IMR-90 (cell line): ENCODE measurements around the gene SAMD8. TPM values are rescaled to one million over a fixed set of nuclear protein-coding genes. Genes with fewer than 3 reads are reported as not detected.

ENCODE experiments used
- ATAC-seq: fragments of 200-7000 bp; cut with Tn5 transposase; 2 replicates; pipeline ENCODE4 v1.9.1; 2020; ENCODE audit warnings: low read depth, mild to moderate bottlenecking, moderate library complexity
- BruUV-seq: library from RNA; stranded (reverse); fragments of 400-500 nt; replicated peaks from 2 replicates; lab custom pipeline; 2021; lab: Mats Ljungman, UMichigan
- CTCF ChIA-PET: fragments of 300-600 bp; formaldehyde crosslinking; extraction: SDS; loops from one replicate; lab custom pipeline; 2021; ENCODE audit warnings: antibody characterized with exemption; lab: Yijun Ruan, JAX
- POLR2A ChIA-PET: fragments of 300-600 bp; sonication (Branson Sonifier 250); formaldehyde crosslinking; loops from one replicate; lab custom pipeline; 2022; ENCODE audit warnings: antibody characterized with exemption; ENCODE audit not compliant: unreplicated experiment; lab: Charles Lee
- DNase-seq: peaks from one replicate; pipeline ENCODE4 v3.0.0; 2013
- H2AFZ ChIP-seq: replicated peaks from 2 replicates; pipeline ENCODE3; 2013; ENCODE audit warnings: low read length, mild to moderate bottlenecking; ENCODE audit not compliant: poor library complexity
- H2AK5ac ChIP-seq: 2 replicates; pipeline ENCODE4 v1.6.1; 2013; ENCODE audit warnings: low read depth, low read length, inconsistent platforms
- H2AK9ac ChIP-seq: replicated peaks from 2 replicates; pipeline ENCODE3; 2013; ENCODE audit warnings: mild to moderate bottlenecking, low read depth, low read length, moderate library complexity; ENCODE audit not compliant: poor library complexity
- H2BK120ac ChIP-seq: 2 replicates; pipeline ENCODE4 v1.6.1; 2013; ENCODE audit warnings: low read depth, low read length, inconsistent platforms
- H2BK15ac ChIP-seq: 3 replicates; pipeline ENCODE4 v1.6.1; 2013; ENCODE audit warnings: low read depth, low read length, inconsistent platforms
- H2BK20ac ChIP-seq: 2 replicates; pipeline ENCODE4 v1.6.1; 2013; ENCODE audit warnings: low read depth, mild to moderate bottlenecking, inconsistent platforms, low read length, moderate library complexity
- H2BK5ac ChIP-seq: 2 replicates; pipeline ENCODE4 v1.6.1; 2013; ENCODE audit warnings: mild to moderate bottlenecking, low read depth, low read length, inconsistent platforms; ENCODE audit not compliant: poor library complexity, severe bottlenecking
- H3K14ac ChIP-seq: replicated peaks from 2 replicates; pipeline ENCODE4 v1.6.1; 2013; ENCODE audit warnings: low read depth, low read length, inconsistent platforms
- H3K18ac ChIP-seq: 2 replicates; pipeline ENCODE4 v1.6.1; 2013; ENCODE audit warnings: low read depth, low read length, control low read depth
- H3K23ac ChIP-seq: 2 replicates; pipeline ENCODE4 v1.6.1; 2013; ENCODE audit warnings: low read depth, low read length, inconsistent platforms
- H3K27ac ChIP-seq: 2 replicates; pipeline ENCODE4 v1.5.1; 2013; ENCODE audit warnings: mild to moderate bottlenecking, control low read depth, low read length; ENCODE audit not compliant: insufficient read depth
- H3K27me3 ChIP-seq: 2 replicates; pipeline ENCODE4 v1.6.1; 2013; ENCODE audit warnings: low read length; ENCODE audit not compliant: control insufficient read depth, insufficient read depth
- H3K36me3 ChIP-seq: 2 replicates; pipeline ENCODE4 v1.6.1; 2013; ENCODE audit warnings: low read length, mixed read lengths; ENCODE audit not compliant: control insufficient read depth, insufficient read depth
- H3K4ac ChIP-seq: 2 replicates; pipeline ENCODE4 v1.6.1; 2013; ENCODE audit warnings: low read depth, low read length, inconsistent platforms
- H3K4me1 ChIP-seq: 2 replicates; pipeline ENCODE4 v1.6.1; 2013; ENCODE audit warnings: low read length, mixed read lengths; ENCODE audit not compliant: control insufficient read depth, insufficient read depth
- H3K4me2 ChIP-seq: 2 replicates; pipeline ENCODE4 v1.6.1; 2013; ENCODE audit warnings: low read depth, mild to moderate bottlenecking, control low read depth, low read length, moderate library complexity
- H3K4me3 ChIP-seq: 2 replicates; pipeline ENCODE4 v1.5.1; 2013; ENCODE audit warnings: low read depth, mild to moderate bottlenecking, control low read depth, low read length, moderate library complexity; ENCODE audit not compliant: insufficient read depth
- H3K56ac ChIP-seq: 2 replicates; pipeline ENCODE4 v1.6.1; 2013; ENCODE audit warnings: low read length, inconsistent platforms; ENCODE audit not compliant: insufficient read depth; ENCODE audit errors: extremely low read depth
- H3K79me1 ChIP-seq, 2 experiments: 2 replicates each; pipeline ENCODE4 v1.6.1; 2013; ENCODE audit warnings: low read length in 2 of 2, inconsistent platforms in 1 of 2, low read depth in 1 of 2
- H3K9ac ChIP-seq: 2 replicates; pipeline ENCODE4 v1.6.1; 2013; ENCODE audit warnings: low read depth, low read length, control low read depth
- H3K9me1 ChIP-seq: 2 replicates; pipeline ENCODE4 v1.6.1; 2013; ENCODE audit warnings: low read length, inconsistent platforms; ENCODE audit not compliant: insufficient read depth
- H3K9me3 ChIP-seq: 2 replicates; pipeline ENCODE4 v1.6.1; 2013; ENCODE audit warnings: low read length; ENCODE audit not compliant: control insufficient read depth, insufficient read depth
- H4K20me1 ChIP-seq: 2 replicates; pipeline ENCODE4 v1.6.1; 2013; ENCODE audit warnings: low read length, inconsistent platforms; ENCODE audit not compliant: insufficient read depth
- H4K5ac ChIP-seq: 2 replicates; pipeline ENCODE4 v1.6.1; 2013; ENCODE audit warnings: mild to moderate bottlenecking, low read depth, low read length, control low read depth
- H4K8ac ChIP-seq, 2 experiments: 2 replicates each; pipeline ENCODE4 v1.6.1; 2013; ENCODE audit warnings: low read depth in 2 of 2, low read length in 2 of 2, control low read depth in 1 of 2, inconsistent platforms in 1 of 2
- H4K91ac ChIP-seq: 2 replicates; pipeline ENCODE4 v1.6.1; 2013; ENCODE audit warnings: low read depth, low read length, inconsistent platforms; ENCODE audit not compliant: insufficient read depth
- BHLHE40 ChIP-seq: fragments of 150-350 bp; IDR thresholded peaks from 2 replicates; pipeline ENCODE4 v1.6.1; 2016; ENCODE audit warnings: mild to moderate bottlenecking, low read depth, low read length
- CEBPB ChIP-seq: IDR thresholded peaks from 2 replicates; pipeline ENCODE4 v1.6.1; 2012; ENCODE audit warnings: low read depth, low read length, improper control_type of control experiment
- MAFK ChIP-seq: IDR thresholded peaks from 2 replicates; pipeline ENCODE4 v1.6.1; 2012; ENCODE audit warnings: low read depth, low read length, improper control_type of control experiment
- MAZ ChIP-seq: IDR thresholded peaks from 2 replicates; pipeline ENCODE4 v1.6.1; 2012; ENCODE audit warnings: low read depth, mild to moderate bottlenecking, low read length, improper control_type of control experiment, moderate library complexity, borderline replicate concordance
- MXI1 ChIP-seq: IDR thresholded peaks from 2 replicates; pipeline ENCODE4 v1.6.1; 2012; ENCODE audit warnings: low read depth, mild to moderate bottlenecking, low read length, moderate library complexity, borderline replicate concordance
- NFE2L2 ChIP-seq: fragments of 150-350 bp; IDR thresholded peaks from 2 replicates; pipeline ENCODE4 v1.6.1; 2016; ENCODE audit warnings: low read depth, mild to moderate bottlenecking, low read length
- POLR2A ChIP-seq: IDR thresholded peaks from 2 replicates; pipeline ENCODE4 v1.6.1; 2012; ENCODE audit warnings: mild to moderate bottlenecking, low read depth, low read length
- RAD21 ChIP-seq: IDR thresholded peaks from 2 replicates; pipeline ENCODE4 v1.6.1; 2012; ENCODE audit warnings: low read length, improper control_type of control experiment
- RCOR1 ChIP-seq: IDR thresholded peaks from 2 replicates; pipeline ENCODE4 v1.6.1; 2012; ENCODE audit warnings: mild to moderate bottlenecking, low read length, improper control_type of control experiment; ENCODE audit not compliant: insufficient replicate concordance
- RFX5 ChIP-seq: IDR thresholded peaks from 2 replicates; pipeline ENCODE4 v1.8.0; 2012; ENCODE audit warnings: low read depth, mild to moderate bottlenecking, low read length, moderate library complexity
- SMC3 ChIP-seq: fragments of 150-350 bp; IDR thresholded peaks from 2 replicates; pipeline ENCODE4 v1.6.1; 2016; ENCODE audit warnings: low read depth, mild to moderate bottlenecking, antibody characterized with exemption, low read length, moderate library complexity
- WGBS, 2 experiments: methylation state at CpG; one replicate each; pipeline versions ENCODE4 v1.1.5 to v1.1.7; 2013; ENCODE audit warnings: missing lambda C conversion rate in 2 of 2; ENCODE audit not compliant: insufficient read length in 1 of 2; ENCODE audit errors: extremely low coverage in 2 of 2; 5-methylcytosine and 5-hydroxymethylcytosine counted together
- dilution Hi-C: fragments of 300-500 bp; cut with HindIII; formaldehyde crosslinking; loops from one replicate; pipeline ENCODE4 v1.14.3; 2018; ENCODE audit warnings: low sequenced_read_pairs; ENCODE audit not compliant: unreplicated experiment
- in situ Hi-C: fragments of 300-500 bp; cut with MboI; formaldehyde crosslinking; loops from 3 replicates; pipeline ENCODE4 v1.14.3; 2019; ENCODE audit warnings: low sequenced_read_pairs, inconsistent platforms, mixed read lengths
- intact Hi-C: fragments of 100-400 bp; cut with micrococcal nuclease; formaldehyde crosslinking; loops from 2 replicates; pipeline ENCODE4 v1.10.0; 2022
- polyA plus RNA-seq, 3 experiments: library from polyadenylated mRNA; depleted of rRNA; stranded (reverse); fragments of >200 nt; gene quantifications; 2 replicates each; pipeline ENCODE4 v1.2.3, GENCODE V29; 2012; ENCODE audit warnings: low replicate concordance in 1 of 3
- total RNA-seq: library from RNA; depleted of rRNA; stranded (reverse); fragments of >200 nt; gene quantifications from 2 replicates; pipeline ENCODE4 v1.2.3, GENCODE V29; 2012
- TF ChIP-seq, protein P1 (sequence below): fragments of 150-350 bp; IDR thresholded peaks from 2 replicates; pipeline ENCODE4 v1.6.1; 2016; ENCODE audit warnings: low read depth, mild to moderate bottlenecking, low read length, moderate library complexity, borderline replicate concordance
- TF ChIP-seq, protein P2 (sequence below): fragments of 150-350 bp; IDR thresholded peaks from 2 replicates; pipeline ENCODE4 v1.6.1; 2017; ENCODE audit warnings: mild to moderate bottlenecking, antibody characterized with exemption, low read length, low read depth
- TF ChIP-seq, protein P3 (sequence below): conservative IDR thresholded peaks from 2 replicates; pipeline ENCODE4 v1.5.1; 2012; ENCODE audit warnings: mild to moderate bottlenecking, low read depth, low read length, improper control_type of control experiment

The SAMD8 gene
- total and polyA plus RNA-seq, 2 of the 4 experiments (the other 2 are of a cell fraction): 10.1 to 28.7 TPM

DNA sequence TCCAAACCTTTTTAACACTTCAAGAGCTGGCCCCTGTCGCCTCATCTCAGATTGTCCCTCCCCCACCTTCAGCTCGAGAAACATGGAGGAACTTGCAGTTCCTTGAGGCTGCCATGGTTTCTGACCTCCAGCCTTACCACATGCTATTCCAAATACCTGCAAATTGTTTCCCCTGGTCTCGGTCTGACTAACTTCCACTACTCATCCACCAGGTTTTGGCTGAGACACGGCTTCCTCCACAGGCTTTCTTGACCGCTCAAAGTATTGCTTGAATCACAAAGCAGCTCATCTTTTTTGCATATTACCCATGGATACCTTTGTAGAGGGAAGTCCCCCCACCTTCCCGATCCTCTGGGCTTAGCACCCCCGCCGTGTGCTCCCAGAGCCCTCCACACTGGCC lies 5.2 kb upstream of the SAMD8 start:
- ChIA-PET POLR2A (no interaction called here), CTCF (no interaction called here)
- Histone ChIP-seq H3K4me3 (no peak overlapping the region), H2AFZ (no peak overlapping the region), H4K20me1 (no peaks in the 10 kb centered on the region), H2BK20ac (no peak overlapping the region), H4K91ac (no peak overlapping the region), H3K36me3 (no peaks in the 10 kb centered on the region), H3K4me2 (no peak overlapping the region), H3K9me3 (no peaks in the 10 kb centered on the region), H3K9me1 (peaks cover 9% of the 10 kb centered on the region), H3K14ac (no peak overlapping the region), H3K4me1 (no peaks in the 10 kb centered on the region), H4K8ac (no peak overlapping the region), H2BK120ac (no peak overlapping the region), H3K27ac (no peak overlapping the region), H3K79me1 (peaks cover 0 to 6% of the 10 kb centered on the region in 2 experiments; a peak in 2 of 4 replicates), H3K9ac (no peak overlapping the region), H2AK9ac (no peak overlapping the region), H3K56ac (no peak overlapping the region), H3K4ac (no peak overlapping the region), H2AK5ac (no peak overlapping the region), H3K23ac (no peak overlapping the region), H3K27me3 (no peaks in the 10 kb centered on the region), H2BK15ac (no peak overlapping the region), H2BK5ac (no peak overlapping the region), H3K18ac (no peak overlapping the region), H4K5ac (no peak overlapping the region)
- no TSS peak for BruUV-seq
- intact Hi-C loops: loop anchor here (10.0 kb wide), 1 partner anchor 981 kb away; no protein-coding TSS in a partner anchor
- in situ Hi-C loops: no loop called here
- dilution Hi-C loops: no loop called here
- TF ChIP-seq, protein P1, sequence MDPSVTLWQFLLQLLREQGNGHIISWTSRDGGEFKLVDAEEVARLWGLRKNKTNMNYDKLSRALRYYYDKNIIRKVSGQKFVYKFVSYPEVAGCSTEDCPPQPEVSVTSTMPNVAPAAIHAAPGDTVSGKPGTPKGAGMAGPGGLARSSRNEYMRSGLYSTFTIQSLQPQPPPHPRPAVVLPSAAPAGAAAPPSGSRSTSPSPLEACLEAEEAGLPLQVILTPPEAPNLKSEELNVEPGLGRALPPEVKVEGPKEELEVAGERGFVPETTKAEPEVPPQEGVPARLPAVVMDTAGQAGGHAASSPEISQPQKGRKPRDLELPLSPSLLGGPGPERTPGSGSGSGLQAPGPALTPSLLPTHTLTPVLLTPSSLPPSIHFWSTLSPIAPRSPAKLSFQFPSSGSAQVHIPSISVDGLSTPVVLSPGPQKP: no peak
- TF ChIP-seq, protein P2, sequence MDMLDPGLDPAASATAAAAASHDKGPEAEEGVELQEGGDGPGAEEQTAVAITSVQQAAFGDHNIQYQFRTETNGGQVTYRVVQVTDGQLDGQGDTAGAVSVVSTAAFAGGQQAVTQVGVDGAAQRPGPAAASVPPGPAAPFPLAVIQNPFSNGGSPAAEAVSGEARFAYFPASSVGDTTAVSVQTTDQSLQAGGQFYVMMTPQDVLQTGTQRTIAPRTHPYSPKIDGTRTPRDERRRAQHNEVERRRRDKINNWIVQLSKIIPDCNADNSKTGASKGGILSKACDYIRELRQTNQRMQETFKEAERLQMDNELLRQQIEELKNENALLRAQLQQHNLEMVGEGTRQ: no peak
- TF ChIP-seq POLR2A: no peak
- no peak for TF ChIP-seq BHLHE40
- TF ChIP-seq MAFK: no peak
- TF ChIP-seq MAZ: no peak
- no peak for TF ChIP-seq NFE2L2
- TF ChIP-seq RAD21: no peak
- TF ChIP-seq MXI1: no peak
- no peak for TF ChIP-seq RCOR1
- TF ChIP-seq CEBPB: no peak
- TF ChIP-seq SMC3: no peak
- no peak for TF ChIP-seq RFX5
- TF ChIP-seq, protein P3, sequence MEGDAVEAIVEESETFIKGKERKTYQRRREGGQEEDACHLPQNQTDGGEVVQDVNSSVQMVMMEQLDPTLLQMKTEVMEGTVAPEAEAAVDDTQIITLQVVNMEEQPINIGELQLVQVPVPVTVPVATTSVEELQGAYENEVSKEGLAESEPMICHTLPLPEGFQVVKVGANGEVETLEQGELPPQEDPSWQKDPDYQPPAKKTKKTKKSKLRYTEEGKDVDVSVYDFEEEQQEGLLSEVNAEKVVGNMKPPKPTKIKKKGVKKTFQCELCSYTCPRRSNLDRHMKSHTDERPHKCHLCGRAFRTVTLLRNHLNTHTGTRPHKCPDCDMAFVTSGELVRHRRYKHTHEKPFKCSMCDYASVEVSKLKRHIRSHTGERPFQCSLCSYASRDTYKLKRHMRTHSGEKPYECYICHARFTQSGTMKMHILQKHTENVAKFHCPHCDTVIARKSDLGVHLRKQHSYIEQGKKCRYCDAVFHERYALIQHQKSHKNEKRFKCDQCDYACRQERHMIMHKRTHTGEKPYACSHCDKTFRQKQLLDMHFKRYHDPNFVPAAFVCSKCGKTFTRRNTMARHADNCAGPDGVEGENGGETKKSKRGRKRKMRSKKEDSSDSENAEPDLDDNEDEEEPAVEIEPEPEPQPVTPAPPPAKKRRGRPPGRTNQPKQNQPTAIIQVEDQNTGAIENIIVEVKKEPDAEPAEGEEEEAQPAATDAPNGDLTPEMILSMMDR: no peak
- no peak for ATAC-seq
- 81% methylated on average over 4 of the region's 8 CpGs; no CpG with 5 or more reads in 1 of the 2 experiments for WGBS, 2 experiments
- no peak for DNase-seq
